ENCODE measurements around the gene XYLB. TPM values are rescaled to one million over a fixed set of nuclear protein-coding genes. Genes with fewer than 3 reads are reported as not detected.
A peak's percentile ranks its signal among the peaks of the same experiment; 100 is the strongest.

XYLB gene
- total and polyA plus RNA-seq, 2 of the 13 experiments (the other 11 are each of a cell fraction or from before 2014, with no cell fraction given): 25.9 to 30.0 TPM

DNA sequence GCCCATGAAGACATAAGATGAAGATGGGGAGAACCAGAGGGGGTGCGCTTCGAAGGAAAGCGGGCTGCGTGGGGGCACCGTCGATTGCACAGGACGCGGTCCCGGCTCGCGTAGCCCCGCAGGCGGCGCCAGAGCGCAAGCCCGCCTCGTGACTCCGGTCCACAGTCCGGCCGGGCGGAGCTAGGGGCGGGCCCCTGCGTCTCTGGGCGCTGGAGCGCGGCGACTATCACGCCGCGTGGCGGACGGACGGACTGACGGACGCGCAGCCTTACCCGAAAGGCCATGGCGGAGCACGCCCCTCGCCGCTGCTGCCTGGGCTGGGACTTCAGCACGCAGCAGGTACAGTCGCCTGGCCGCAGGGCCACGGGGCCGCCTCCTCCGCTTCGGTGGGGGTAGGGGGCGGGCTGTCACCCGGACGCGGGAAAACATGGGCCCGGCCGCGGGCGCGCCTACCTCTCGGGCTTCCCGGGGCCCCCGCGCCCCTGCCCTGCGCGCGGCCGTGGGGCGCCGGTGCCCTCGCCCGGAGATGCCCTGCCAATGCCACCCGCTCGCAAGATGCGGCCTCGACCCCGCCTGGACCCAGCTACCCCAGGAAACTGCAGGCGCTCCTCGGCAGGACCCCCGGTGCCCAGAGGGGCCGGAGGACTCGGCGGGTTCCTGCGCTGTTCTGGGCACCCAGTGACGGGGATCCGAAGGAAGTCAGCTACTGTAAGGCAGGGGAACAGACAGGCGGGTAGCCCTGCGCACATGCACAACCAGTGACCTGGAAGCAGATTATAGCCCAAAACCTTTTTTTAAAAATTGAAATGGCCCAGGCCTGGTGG is at the start of gene XYLB (continued):
- TF ChIP-seq ONECUT2 (CRISPR knock-in tag; IDR thresholded peaks at IDR 0.05): peak; percentile 61
- no peak for TF ChIP-seq MBD4 (IDR thresholded peaks at IDR 0.05; ENCODE audit: borderline replicate concordance, low read length)
- TF ChIP-seq, protein P1, sequence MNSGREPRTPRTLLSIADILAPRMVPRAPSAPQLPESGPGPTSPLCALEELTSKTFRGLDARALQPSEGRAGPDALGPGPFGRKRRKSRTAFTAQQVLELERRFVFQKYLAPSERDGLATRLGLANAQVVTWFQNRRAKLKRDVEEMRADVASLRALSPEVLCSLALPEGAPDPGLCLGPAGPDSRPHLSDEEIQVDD (CRISPR knock-in tag; IDR thresholded peaks at IDR 0.05; ENCODE audit: borderline replicate concordance): peak; percentile 65; the same call in 1 of the 2 replicates
- TF ChIP-seq CBX5 (CRISPR knock-in tag; IDR thresholded peaks at IDR 0.05; ENCODE audit: borderline replicate concordance): peak; percentile 90; the same call in 1 of the 2 replicates
- TF ChIP-seq CBX2 (IDR thresholded peaks at IDR 0.05; ENCODE audit: low read depth, low read length): no peak
- TF ChIP-seq CBX2 (CRISPR knock-in tag; IDR thresholded peaks at IDR 0.05; ENCODE audit: low read depth): 0 out of 2 replicates have a peak, but pooled peaks have one; percentile 25
- TF ChIP-seq CAMTA2 (CRISPR knock-in tag; IDR thresholded peaks at IDR 0.05; ENCODE audit: borderline replicate concordance): peak; percentile 26; the same call in 1 of the 2 replicates
- no peak for TF ChIP-seq ZBTB1 (CRISPR knock-in tag; IDR thresholded peaks at IDR 0.05; ENCODE audit: borderline replicate concordance)
- TF ChIP-seq FOXJ3 (CRISPR knock-in tag; IDR thresholded peaks at IDR 0.05; ENCODE audit: borderline replicate concordance): no peak
- TF ChIP-seq MIER2 (CRISPR knock-in tag; IDR thresholded peaks at IDR 0.05): peak; percentile 83
- TF ChIP-seq ZNF598 (CRISPR knock-in tag; IDR thresholded peaks at IDR 0.05; ENCODE audit: borderline replicate concordance): peak; percentile 88; the same call in 1 of the 2 replicates
- TF ChIP-seq BRCA1 (CRISPR knock-in tag; IDR thresholded peaks at IDR 0.05): peak; percentile 92
- TF ChIP-seq, protein P2, sequence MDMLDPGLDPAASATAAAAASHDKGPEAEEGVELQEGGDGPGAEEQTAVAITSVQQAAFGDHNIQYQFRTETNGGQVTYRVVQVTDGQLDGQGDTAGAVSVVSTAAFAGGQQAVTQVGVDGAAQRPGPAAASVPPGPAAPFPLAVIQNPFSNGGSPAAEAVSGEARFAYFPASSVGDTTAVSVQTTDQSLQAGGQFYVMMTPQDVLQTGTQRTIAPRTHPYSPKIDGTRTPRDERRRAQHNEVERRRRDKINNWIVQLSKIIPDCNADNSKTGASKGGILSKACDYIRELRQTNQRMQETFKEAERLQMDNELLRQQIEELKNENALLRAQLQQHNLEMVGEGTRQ (IDR thresholded peaks at IDR 0.05; ENCODE audit: low read depth, low read length): no peak
- TF ChIP-seq, protein P2 (CRISPR knock-in tag; IDR thresholded peaks at IDR 0.05; ENCODE audit: borderline replicate concordance): peak; percentile 69
- TF ChIP-seq, protein P3, sequence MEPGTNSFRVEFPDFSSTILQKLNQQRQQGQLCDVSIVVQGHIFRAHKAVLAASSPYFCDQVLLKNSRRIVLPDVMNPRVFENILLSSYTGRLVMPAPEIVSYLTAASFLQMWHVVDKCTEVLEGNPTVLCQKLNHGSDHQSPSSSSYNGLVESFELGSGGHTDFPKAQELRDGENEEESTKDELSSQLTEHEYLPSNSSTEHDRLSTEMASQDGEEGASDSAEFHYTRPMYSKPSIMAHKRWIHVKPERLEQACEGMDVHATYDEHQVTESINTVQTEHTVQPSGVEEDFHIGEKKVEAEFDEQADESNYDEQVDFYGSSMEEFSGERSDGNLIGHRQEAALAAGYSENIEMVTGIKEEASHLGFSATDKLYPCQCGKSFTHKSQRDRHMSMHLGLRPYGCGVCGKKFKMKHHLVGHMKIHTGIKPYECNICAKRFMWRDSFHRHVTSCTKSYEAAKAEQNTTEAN (CRISPR knock-in tag; conservative IDR thresholded peaks at IDR 0.05): peak; percentile 85; the same call in 1 of the 2 replicates
- TF ChIP-seq RFX3 (CRISPR knock-in tag; IDR thresholded peaks at IDR 0.05): no peak
- TF ChIP-seq TCF7L2 (IDR thresholded peaks at IDR 0.05; ENCODE audit: low read depth, low read length): no peak
- no peak for TF ChIP-seq PHF5A (CRISPR knock-in tag; IDR thresholded peaks at IDR 0.05; ENCODE audit: low read depth, unreplicated experiment)
- no peak for TF ChIP-seq TAF15 (IDR thresholded peaks at IDR 0.05; ENCODE audit: low read depth, low read length, poor library complexity, severe bottlenecking)
- peak; percentile 90 for TF ChIP-seq HOXD1 (CRISPR knock-in tag; IDR thresholded peaks at IDR 0.05)
- peak; percentile 80 for TF ChIP-seq KAT8 (CRISPR knock-in tag; IDR thresholded peaks at IDR 0.05)
- TF ChIP-seq, protein P4, sequence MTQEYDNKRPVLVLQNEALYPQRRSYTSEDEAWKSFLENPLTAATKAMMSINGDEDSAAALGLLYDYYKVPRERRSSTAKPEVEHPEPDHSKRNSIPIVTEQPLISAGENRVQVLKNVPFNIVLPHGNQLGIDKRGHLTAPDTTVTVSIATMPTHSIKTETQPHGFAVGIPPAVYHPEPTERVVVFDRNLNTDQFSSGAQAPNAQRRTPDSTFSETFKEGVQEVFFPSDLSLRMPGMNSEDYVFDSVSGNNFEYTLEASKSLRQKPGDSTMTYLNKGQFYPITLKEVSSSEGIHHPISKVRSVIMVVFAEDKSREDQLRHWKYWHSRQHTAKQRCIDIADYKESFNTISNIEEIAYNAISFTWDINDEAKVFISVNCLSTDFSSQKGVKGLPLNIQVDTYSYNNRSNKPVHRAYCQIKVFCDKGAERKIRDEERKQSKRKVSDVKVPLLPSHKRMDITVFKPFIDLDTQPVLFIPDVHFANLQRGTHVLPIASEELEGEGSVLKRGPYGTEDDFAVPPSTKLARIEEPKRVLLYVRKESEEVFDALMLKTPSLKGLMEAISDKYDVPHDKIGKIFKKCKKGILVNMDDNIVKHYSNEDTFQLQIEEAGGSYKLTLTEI (CRISPR knock-in tag; conservative IDR thresholded peaks at IDR 0.05): no peak
- no peak for TF ChIP-seq NFE2L2 (IDR thresholded peaks at IDR 0.05; ENCODE audit: low read length)
- TF ChIP-seq ISL2 (CRISPR knock-in tag; IDR thresholded peaks at IDR 0.05): peak; percentile 83
- TF ChIP-seq YEATS2 (CRISPR knock-in tag; IDR thresholded peaks at IDR 0.05; ENCODE audit: borderline replicate concordance): peak; percentile 76

Measured in HepG2 (cell line).